ENCODE results near the gene IGFBP5. TPM values are rescaled to one million over a fixed set of nuclear protein-coding genes. Genes with fewer than 3 reads are reported as not detected.

Gene IGFBP5
- total and polyA plus RNA-seq, 2 donors (not counting 1 experiment from before 2014, with no cell fraction given) = not detected

GRCh38 chr2:216661639-216662375, 33.5 kb downstream of the IGFBP5 start:
- Histone ChIP-seq H4K20me1 (ENCODE audit: control insufficient read depth, insufficient read depth, low read length, poor library complexity, severe bottlenecking) (no peaks in the 10 kb centered on the region), H3K36me3 (replicated peaks in 1 of 2; ENCODE audit: control extremely low read depth in 1 of 2, control insufficient read depth in 1 of 2, extremely low read depth in 1 of 2, insufficient read depth in 2 of 2, low read length in 1 of 2) (no peaks in the 10 kb centered on the region), H3K4me1 (ENCODE audit: control insufficient read depth in 2 of 2, insufficient read depth in 2 of 2, low read length in 2 of 2) (no peaks in the 10 kb centered on the region), H3K9ac (ENCODE audit: low read length) (no peak overlapping the region), H3K4me2 (replicated peaks; ENCODE audit: low read depth, low read length, poor library complexity, severe bottlenecking) (no peak overlapping the region), H3K79me2 (ENCODE audit: control insufficient read depth, insufficient read depth, low read length) (no peaks in the 10 kb centered on the region), H3K27me3 (replicated peaks in 1 of 4; ENCODE audit: control extremely low read depth in 1 of 4, control insufficient read depth in 3 of 4, insufficient read depth in 4 of 4, low read length in 3 of 4) (peaks cover 0 to 10% (median 1%) of the 10 kb centered on the region in 4 experiments), H3K9me3 (ENCODE audit: control extremely low read depth in 1 of 3, control insufficient read depth in 2 of 3, insufficient read depth in 1 of 3, low read length in 2 of 3) (no peaks in the 10 kb centered on the region), H2AFZ (ENCODE audit: insufficient read depth, low read depth, low read length, poor library complexity, severe bottlenecking) (no peak overlapping the region), H3K27ac (ENCODE audit: low read length in 2 of 2) (no peak overlapping the region), H3K4me3 (ENCODE audit: control extremely low read depth in 1 of 5, extremely low read depth in 1 of 5, insufficient read depth in 1 of 5, low read depth in 2 of 5, low read length in 4 of 5) (no peak overlapping the region)
- Mint-ChIP-seq H3K9me3 (ENCODE audit: insufficient read depth) (no peaks in the 10 kb centered on the region), H3K27me3 (peaks cover 22% of the 10 kb centered on the region), H3K4me3 (no peak overlapping the region), H3K4me1 (no peaks in the 10 kb centered on the region), H3K27ac (no peak overlapping the region)
- DNase-seq (no peak), ATAC-seq (ENCODE audit: low read depth) (no peak)
- TF ChIP-seq CTCF (IDR thresholded peaks at IDR 0.05) = no peak
- no peak for TF ChIP-seq EZH2 (IDR thresholded peaks at IDR 0.05; ENCODE audit: borderline replicate concordance, insufficient read depth, low read depth, low read length, poor library complexity, severe bottlenecking)
- ChIA-PET POLR2A (no interaction called here), CTCF (interaction anchor here (0.6 kb wide), 1 partner anchor 142 kb away, joined by 3 read pairs; no protein-coding TSS in a partner anchor)
- intact Hi-C loops (cut with micrococcal nuclease) = no loop called here
- 88% methylated on average over 18 of the region's 20 CpGs for WGBS (ENCODE audit: insufficient coverage)

- no peak overlapping the region for H3K4me3 ChIP-seq (ENCODE audit: control extremely low read depth in 1 of 5, extremely low read depth in 1 of 5, insufficient read depth in 1 of 5, low read depth in 2 of 5, low read length in 4 of 5)
- DNase-seq = no peak
- ATAC-seq (ENCODE audit: low read depth) = no peak
- Mint-ChIP-seq H3K27ac (no peak overlapping the region), H3K27me3 (peaks cover 19% of the 10 kb centered on the region), H3K4me1 (no peaks in the 10 kb centered on the region), H3K9me3 (ENCODE audit: insufficient read depth) (no peaks in the 10 kb centered on the region), H3K4me3 (no peak overlapping the region)
- ChIA-PET CTCF (no interaction called here), POLR2A (no interaction called here)
- H3K4me1 ChIP-seq (ENCODE audit: control insufficient read depth in 2 of 2, insufficient read depth in 2 of 2, low read length in 2 of 2) = no peaks in the 10 kb centered on the region
- no peak overlapping the region for H3K9ac ChIP-seq (ENCODE audit: low read length)
- H3K36me3 ChIP-seq (replicated peaks in 1 of 2; ENCODE audit: control extremely low read depth in 1 of 2, control insufficient read depth in 1 of 2, extremely low read depth in 1 of 2, insufficient read depth in 2 of 2, low read length in 1 of 2) = no peaks in the 10 kb centered on the region
- no peaks in the 10 kb centered on the region for H3K79me2 ChIP-seq (ENCODE audit: control insufficient read depth, insufficient read depth, low read length)
- H3K4me2 ChIP-seq (replicated peaks; ENCODE audit: low read depth, low read length, poor library complexity, severe bottlenecking) = no peak overlapping the region
- intact Hi-C loops (cut with micrococcal nuclease) = no loop called here
- no peaks in the 10 kb centered on the region for H4K20me1 ChIP-seq (ENCODE audit: control insufficient read depth, insufficient read depth, low read length, poor library complexity, severe bottlenecking)
- H3K9me3 ChIP-seq (ENCODE audit: control extremely low read depth in 1 of 3, control insufficient read depth in 2 of 3, insufficient read depth in 1 of 3, low read length in 2 of 3) = no peaks in the 10 kb centered on the region
- TF ChIP-seq EZH2 (IDR thresholded peaks at IDR 0.05; ENCODE audit: borderline replicate concordance, insufficient read depth, low read depth, low read length, poor library complexity, severe bottlenecking) (no peak), CTCF (IDR thresholded peaks at IDR 0.05) (no peak)
- no peak overlapping the region for H3K27ac ChIP-seq (ENCODE audit: low read length in 2 of 2)
- no peak overlapping the region for H2AFZ ChIP-seq (ENCODE audit: insufficient read depth, low read depth, low read length, poor library complexity, severe bottlenecking)
- H3K27me3 ChIP-seq (replicated peaks in 1 of 4; ENCODE audit: control extremely low read depth in 1 of 4, control insufficient read depth in 3 of 4, insufficient read depth in 4 of 4, low read length in 3 of 4) = peaks cover 0 to 10% (median 1%) of the 10 kb centered on the region in 4 experiments
- 97% methylated on average over 5 of the region's 5 CpGs for WGBS (ENCODE audit: insufficient coverage)
Measured at GRCh38 chr2:216661051-216661450, 34.3 kb downstream of the IGFBP5 start.

Data from B cell (primary cell).